NCI-H1105 treated with DMSO at 0.1 percent for 48 hours (cell line): ENCODE measurements around the gene LPAR1.

Experiments used
- DNase-seq: peaks from one replicate; lab custom pipeline; 2025; lab: John Stamatoyannopoulos, UW

The LPAR1 gene

GRCh38 chr9:110951805-110952539, 86.3 kb downstream of the LPAR1 start:
- DNase-seq, result no peak

- no peak for DNase-seq
Observed at GRCh38 chr9:110950041-110950645, 88.1 kb downstream of the LPAR1 start.

GRCh38 chr9:110949081-110949480, 89.2 kb downstream of the LPAR1 start:
- DNase-seq, result no peak

- DNase-seq, result peak; percentile 86
Observed at GRCh38 chr9:110947491-110948044, 90.7 kb downstream of the LPAR1 start.

GRCh38 chr9:110942522-110942921, 95.7 kb downstream of the LPAR1 start:
- no peak for DNase-seq

GRCh38 chr9:110940951-110941557, 97.2 kb downstream of the LPAR1 start:
- no peak for DNase-seq

GRCh38 chr9:110939573-110939972, 98.7 kb downstream of the LPAR1 start:
- DNase-seq, result no peak

GRCh38 chr9:110939047-110939446, 99.2 kb downstream of the LPAR1 start:
- no peak for DNase-seq

GRCh38 chr9:110938242-110938641, 100.0 kb downstream of the LPAR1 start:
- DNase-seq, result no peak

- DNase-seq, result no peak
Observed at GRCh38 chr9:110936719-110937452, 101.4 kb downstream of the LPAR1 start.

GRCh38 chr9:110936237-110936636, 102.0 kb downstream of the LPAR1 start:
- DNase-seq, result no peak

GRCh38 chr9:110935829-110936228, 102.4 kb downstream of the LPAR1 start:
- DNase-seq, result no peak

GRCh38 chr9:110933350-110934001, 104.8 kb downstream of the LPAR1 start:
- no peak for DNase-seq

- DNase-seq, result no peak
Observed at GRCh38 chr9:110932863-110933262, 105.4 kb downstream of the LPAR1 start.

GRCh38 chr9:110928599-110928998, 109.7 kb downstream of the LPAR1 start:
- no peak for DNase-seq

- no peak for DNase-seq
Observed at GRCh38 chr9:110926828-110927487, 111.3 kb downstream of the LPAR1 start.

GRCh38 chr9:110923601-110924000, 114.7 kb downstream of the LPAR1 start:
- no peak for DNase-seq

GRCh38 chr9:110922145-110922544, 116.1 kb downstream of the LPAR1 start:
- DNase-seq, result no peak

GRCh38 chr9:110921705-110922104, 116.6 kb downstream of the LPAR1 start:
- DNase-seq, result no peak

GRCh38 chr9:110919609-110920008, 118.7 kb downstream of the LPAR1 start:
- DNase-seq, result no peak

- DNase-seq, result no peak
Observed at GRCh38 chr9:110919050-110919435, 119.2 kb downstream of the LPAR1 start.
